Liver (tissue), 9 donors: ENCODE measurements around the gene WRNIP1. TPM values are rescaled to one million over a fixed set of nuclear protein-coding genes. Genes with fewer than 3 reads are reported as not detected.

Experiments used
- DNase-seq: peaks from one replicate; pipeline ENCODE4 v3.0.0-alpha.2; 2017; ENCODE audit warnings: low spot score
- H3K27ac ChIP-seq, 2 donors: one replicate each; pipeline ENCODE4 v1.7.0; 2013; ENCODE audit warnings: inconsistent platforms in 2 of 2, low read length in 2 of 2, control low read depth in 1 of 2, low read depth in 1 of 2, mild to moderate bottlenecking in 1 of 2
- H3K27me3 ChIP-seq, 4 donors: one replicate each; pipeline versions ENCODE4 v1.6.1 to v1.7.0; 2013; ENCODE audit warnings: low read length in 3 of 4, inconsistent platforms in 1 of 4, mild to moderate bottlenecking in 1 of 4, moderate library complexity in 1 of 4; ENCODE audit not compliant: control insufficient read depth in 4 of 4, insufficient read depth in 4 of 4
- H3K36me3 ChIP-seq, 4 donors: one replicate each; pipeline versions ENCODE4 v1.6.1 to v1.7.0; 2013; ENCODE audit warnings: low read length in 3 of 4, mild to moderate bottlenecking in 3 of 4, low read depth in 1 of 4, moderate library complexity in 1 of 4; ENCODE audit not compliant: control insufficient read depth in 4 of 4, insufficient read depth in 3 of 4
- H3K4me1 ChIP-seq, 4 donors: one replicate each; pipeline versions ENCODE4 v1.6.1 to v1.7.0; 2013; ENCODE audit warnings: low read length in 3 of 4, mild to moderate bottlenecking in 3 of 4, moderate library complexity in 1 of 4; ENCODE audit not compliant: control insufficient read depth in 4 of 4, insufficient read depth in 4 of 4
- H3K4me3 ChIP-seq, 3 donors: one replicate each; pipeline versions ENCODE4 v1.6.1 to v1.7.0; 2013; ENCODE audit warnings: low read length in 3 of 3, control low read depth in 1 of 3, low read depth in 1 of 3, mild to moderate bottlenecking in 1 of 3
- H3K9ac ChIP-seq, 2 donors: one replicate each; pipeline ENCODE4 v1.7.0; 2013; ENCODE audit warnings: low read length in 2 of 2, mild to moderate bottlenecking in 2 of 2, moderate library complexity in 2 of 2, control low read depth in 1 of 2, low read depth in 1 of 2
- H3K9me3 ChIP-seq, 4 donors: one replicate each; pipeline versions ENCODE4 v1.6.1 to v1.7.0; 2013; ENCODE audit warnings: low read length in 3 of 4; ENCODE audit not compliant: control insufficient read depth in 4 of 4
- EGR1 ChIP-seq, 2 donors: IDR thresholded peaks; 2 replicates each; pipeline ENCODE4 v1.6.1; 2016 to 2018; ENCODE audit warnings: antibody characterized with exemption in 2 of 2, low read depth in 2 of 2
- FOXA1 ChIP-seq: IDR thresholded peaks from 2 replicates; pipeline ENCODE4 v1.6.1; 2016; ENCODE audit warnings: antibody characterized with exemption
- FOXA2 ChIP-seq: IDR thresholded peaks from 2 replicates; pipeline ENCODE4 v1.6.1; 2016; ENCODE audit warnings: antibody characterized with exemption
- GABPA ChIP-seq, 2 donors: IDR thresholded peaks in 1 of 2; conservative IDR thresholded peaks in 1 of 2; 2 replicates each; pipeline ENCODE4 v1.6.1; 2016; ENCODE audit warnings: antibody characterized with exemption in 2 of 2, mild to moderate bottlenecking in 1 of 2, moderate library complexity in 1 of 2
- HNF4A ChIP-seq, 2 donors: conservative IDR thresholded peaks; 2 replicates each; pipeline ENCODE4 v1.6.1; 2016; ENCODE audit warnings: antibody characterized with exemption in 2 of 2, mild to moderate bottlenecking in 2 of 2
- HNF4G ChIP-seq: IDR thresholded peaks from 2 replicates; pipeline ENCODE4 v1.6.1; 2016; ENCODE audit warnings: antibody characterized with exemption
- JUND ChIP-seq, 2 donors: IDR thresholded peaks; 2 replicates each; pipeline ENCODE4 v1.6.1; 2016; ENCODE audit warnings: antibody characterized with exemption in 2 of 2
- MAX ChIP-seq: IDR thresholded peaks from 2 replicates; pipeline ENCODE4 v1.6.1; 2016; ENCODE audit warnings: antibody characterized with exemption
- RXRA ChIP-seq, 2 donors: IDR thresholded peaks; 2 replicates each; pipeline ENCODE4 v1.6.1; 2017 to 2018; ENCODE audit warnings: antibody characterized with exemption in 2 of 2, mild to moderate bottlenecking in 1 of 2
- SP1 ChIP-seq: IDR thresholded peaks from 2 replicates; pipeline ENCODE4 v1.6.1; 2018; ENCODE audit warnings: antibody characterized with exemption, mild to moderate bottlenecking
- TAF1 ChIP-seq: conservative IDR thresholded peaks from 2 replicates; pipeline ENCODE4 v1.6.1; 2016; ENCODE audit warnings: antibody characterized with exemption, mild to moderate bottlenecking
- YY1 ChIP-seq: IDR thresholded peaks from 2 replicates; pipeline ENCODE4 v1.6.1; 2016; ENCODE audit warnings: antibody characterized with exemption, mild to moderate bottlenecking
- WGBS: extraction: QIAGEN DNeasy Blood & Tissue Kit; methylation state at CpG from one replicate; pipeline ENCODE4 v1.1.7; 2013; 5-methylcytosine and 5-hydroxymethylcytosine counted together
- polyA plus RNA-seq, 2 donors: library from polyadenylated mRNA; stranded (reverse) in 1 of 2; unstranded in 1 of 2; fragments of 200-250 nt in 1 of 2; fragments of >200 nt in 1 of 2; fragmentation: Nextera tagmentation in 1 of 2; extraction: Ambion mirVana in 1 of 2; gene quantifications; one replicate each; pipeline versions ENCODE4 v1.2.1 to v1.2.3, GENCODE V29; 2013 to 2015
- total RNA-seq, 2 donors: library from RNA; depleted of rRNA; stranded (reverse); fragments of >200 nt; gene quantifications; one replicate each; pipeline ENCODE4 v1.2.3, GENCODE V29; 2014
- TF ChIP-seq, protein P1 (sequence below): IDR thresholded peaks from 2 replicates; pipeline ENCODE4 v1.6.1; 2016; ENCODE audit warnings: antibody characterized with exemption
- TF ChIP-seq, protein P2 (sequence below): IDR thresholded peaks from 2 replicates; pipeline ENCODE4 v1.6.1; 2016; ENCODE audit warnings: antibody characterized with exemption, mild to moderate bottlenecking
- donor health status: healthy.
- donor health status: healthy.
- donor health status: healthy.
- donor health status: healthy.
- donor health status: healthy.

The WRNIP1 gene
- total and polyA plus RNA-seq, 4 donors = 10.0 to 32.7 (median 23.9) TPM

DNA sequence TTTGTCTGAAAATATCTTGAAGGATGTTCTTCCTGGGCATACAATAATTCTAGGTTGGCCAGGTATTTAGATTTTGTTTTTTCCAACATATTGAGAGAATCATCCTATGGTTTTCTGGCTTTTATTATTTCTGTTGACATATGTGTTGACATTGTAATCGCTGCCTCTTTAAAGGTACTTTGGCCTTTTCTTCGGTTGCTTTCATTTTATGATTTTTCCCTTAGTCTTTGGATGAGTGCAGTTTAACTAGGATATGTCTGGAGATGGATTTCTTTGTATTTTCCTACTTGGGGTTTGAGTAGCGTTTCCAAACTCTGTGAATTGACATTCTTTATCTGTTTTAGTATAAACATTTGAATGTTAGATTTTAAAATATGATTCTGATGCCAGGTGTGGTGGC is 65.0 kb downstream of the WRNIP1 start:
- no peak overlapping the region for H3K27ac ChIP-seq
- no peak for DNase-seq
- H3K4me3 ChIP-seq = no peak overlapping the region
- H3K9me3 ChIP-seq = no peaks in the 10 kb centered on the region
- no peaks in the 10 kb centered on the region for H3K27me3 ChIP-seq
- peaks cover 6 to 23% (median 16%) of the 10 kb centered on the region in 4 donors for H3K36me3 ChIP-seq
- no peak overlapping the region for H3K9ac ChIP-seq
- H3K4me1 ChIP-seq = peaks cover 0 to 1% (median 0%) of the 10 kb centered on the region in 4 donors
- no peak for TF ChIP-seq TAF1
- TF ChIP-seq HNF4A (conservative IDR thresholded peaks at IDR 0.05) = no peak
- TF ChIP-seq MAX = no peak
- TF ChIP-seq RXRA (IDR thresholded peaks at IDR 0.05) = no peak
- no peak for TF ChIP-seq EGR1 (IDR thresholded peaks at IDR 0.05; ENCODE audit: low read depth in 2 of 2)
- no peak for TF ChIP-seq SP1
- WGBS = 47% methylated on average over 3 of the region's 3 CpGs

GRCh38 chr6:2831392-2831791 is 66.2 kb downstream of the WRNIP1 start:
- peaks cover 10 to 32% (median 24%) of the 10 kb centered on the region in 4 donors for H3K36me3 ChIP-seq
- no peaks in the 10 kb centered on the region for H3K27me3 ChIP-seq
- TF ChIP-seq HNF4A (conservative IDR thresholded peaks at IDR 0.05) (no peak), FOXA2 (no peak), YY1 (no peak), FOXA1 (no peak), GABPA (IDR thresholded peaks at IDR 0.05 in 1 of 2, conservative IDR thresholded peaks at IDR 0.05 in 1 of 2) (no peak), JUND (IDR thresholded peaks at IDR 0.05) (no peak), HNF4G (no peak)
- TF ChIP-seq, protein P1, sequence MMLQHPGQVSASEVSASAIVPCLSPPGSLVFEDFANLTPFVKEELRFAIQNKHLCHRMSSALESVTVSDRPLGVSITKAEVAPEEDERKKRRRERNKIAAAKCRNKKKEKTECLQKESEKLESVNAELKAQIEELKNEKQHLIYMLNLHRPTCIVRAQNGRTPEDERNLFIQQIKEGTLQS = no peak
- TF ChIP-seq, protein P2, sequence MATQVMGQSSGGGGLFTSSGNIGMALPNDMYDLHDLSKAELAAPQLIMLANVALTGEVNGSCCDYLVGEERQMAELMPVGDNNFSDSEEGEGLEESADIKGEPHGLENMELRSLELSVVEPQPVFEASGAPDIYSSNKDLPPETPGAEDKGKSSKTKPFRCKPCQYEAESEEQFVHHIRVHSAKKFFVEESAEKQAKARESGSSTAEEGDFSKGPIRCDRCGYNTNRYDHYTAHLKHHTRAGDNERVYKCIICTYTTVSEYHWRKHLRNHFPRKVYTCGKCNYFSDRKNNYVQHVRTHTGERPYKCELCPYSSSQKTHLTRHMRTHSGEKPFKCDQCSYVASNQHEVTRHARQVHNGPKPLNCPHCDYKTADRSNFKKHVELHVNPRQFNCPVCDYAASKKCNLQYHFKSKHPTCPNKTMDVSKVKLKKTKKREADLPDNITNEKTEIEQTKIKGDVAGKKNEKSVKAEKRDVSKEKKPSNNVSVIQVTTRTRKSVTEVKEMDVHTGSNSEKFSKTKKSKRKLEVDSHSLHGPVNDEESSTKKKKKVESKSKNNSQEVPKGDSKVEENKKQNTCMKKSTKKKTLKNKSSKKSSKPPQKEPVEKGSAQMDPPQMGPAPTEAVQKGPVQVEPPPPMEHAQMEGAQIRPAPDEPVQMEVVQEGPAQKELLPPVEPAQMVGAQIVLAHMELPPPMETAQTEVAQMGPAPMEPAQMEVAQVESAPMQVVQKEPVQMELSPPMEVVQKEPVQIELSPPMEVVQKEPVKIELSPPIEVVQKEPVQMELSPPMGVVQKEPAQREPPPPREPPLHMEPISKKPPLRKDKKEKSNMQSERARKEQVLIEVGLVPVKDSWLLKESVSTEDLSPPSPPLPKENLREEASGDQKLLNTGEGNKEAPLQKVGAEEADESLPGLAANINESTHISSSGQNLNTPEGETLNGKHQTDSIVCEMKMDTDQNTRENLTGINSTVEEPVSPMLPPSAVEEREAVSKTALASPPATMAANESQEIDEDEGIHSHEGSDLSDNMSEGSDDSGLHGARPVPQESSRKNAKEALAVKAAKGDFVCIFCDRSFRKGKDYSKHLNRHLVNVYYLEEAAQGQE = no peak
- peaks cover 0 to 1% (median 0%) of the 10 kb centered on the region in 4 donors for H3K4me1 ChIP-seq
- 94% methylated on average over 2 of the region's 2 CpGs for WGBS
- H3K4me3 ChIP-seq = no peak overlapping the region
- no peak overlapping the region for H3K27ac ChIP-seq
- no peak for DNase-seq
- no peak overlapping the region for H3K9ac ChIP-seq
- H3K9me3 ChIP-seq = no peaks in the 10 kb centered on the region

DNA sequence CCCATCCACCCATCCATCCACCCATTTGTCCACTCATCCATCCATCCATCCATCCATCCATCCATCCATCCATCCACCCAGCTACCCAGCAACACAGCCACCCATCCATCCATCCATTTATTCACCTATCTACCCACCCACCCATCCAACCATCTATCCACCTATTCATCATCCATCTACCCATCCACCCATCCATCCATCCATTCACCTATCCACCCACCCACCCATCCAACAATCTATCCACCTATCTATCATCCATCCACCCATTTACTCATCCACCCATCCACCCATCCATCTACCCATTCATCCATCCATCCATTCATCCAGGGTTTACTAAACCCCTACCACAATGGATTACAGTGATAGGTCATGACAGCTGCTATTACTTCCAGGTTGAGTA is 69.1 kb downstream of the WRNIP1 start:
- H3K36me3 ChIP-seq = peaks cover 20 to 47% (median 34%) of the 10 kb centered on the region in 4 donors
- DNase-seq = no peak
- H3K27me3 ChIP-seq = no peaks in the 10 kb centered on the region
- no peaks in the 10 kb centered on the region for H3K9me3 ChIP-seq
- TF ChIP-seq FOXA2 (no peak), TAF1 (no peak), EGR1 (IDR thresholded peaks at IDR 0.05; ENCODE audit: low read depth in 2 of 2) (no peak), JUND (IDR thresholded peaks at IDR 0.05) (no peak), SP1 (no peak)
- TF ChIP-seq, protein P1 = no peak
- TF ChIP-seq, protein P2 = no peak
- H3K27ac ChIP-seq = no peak overlapping the region
- no peak overlapping the region for H3K4me3 ChIP-seq
- peaks cover 0 to 2% (median under 1%) of the 10 kb centered on the region in 4 donors for H3K4me1 ChIP-seq
- no peak overlapping the region for H3K9ac ChIP-seq
